Measurements from ENCODE around the gene NEK3. TPM values are rescaled to one million over a fixed set of nuclear protein-coding genes. Genes with fewer than 3 reads are reported as not detected.

The NEK3 gene
- total RNA-seq, 1 experiment from 2014 or later, result 13.3 TPM

DNA sequence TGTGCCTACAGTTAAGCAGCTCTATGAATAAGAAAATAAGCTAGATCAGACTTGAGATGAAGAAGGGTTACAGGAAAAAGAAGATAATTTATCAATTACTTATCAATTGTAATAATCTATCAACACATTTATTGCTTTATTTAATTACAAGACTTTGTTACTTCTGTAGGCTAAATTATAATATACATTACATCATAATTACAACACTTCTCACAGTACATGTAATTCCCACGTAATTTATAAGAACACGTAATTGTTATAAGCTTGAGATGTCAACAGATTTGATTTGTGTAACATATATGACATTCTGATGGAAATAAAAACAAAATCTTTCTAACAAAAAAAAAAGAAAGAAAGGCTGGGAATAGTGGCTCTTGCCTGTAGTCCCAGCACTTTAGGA, 67.3 kb downstream of the NEK3 start:
- H3K23me2 ChIP-seq (ENCODE audit: insufficient read length, low read depth, low read length, poor library complexity, severe bottlenecking), result no peaks in the 10 kb centered on the region
- Mint-ChIP-seq H3K36me3 (ENCODE audit: insufficient read depth in 1 of 3, low read depth in 3 of 3) (peaks cover 0 to 9% (median 0%) of the 10 kb centered on the region in 3 experiments; a peak in 2 of 7 replicates), H3K27me3 (ENCODE audit: low read depth) (peaks cover 2% of the 10 kb centered on the region; the same call in 1 of the 2 replicates), H3K9me3 (peaks cover 6 to 7% of the 10 kb centered on the region in 2 experiments), H3K4me3 (no peak overlapping the region), H3K4me1 (peaks cover 0 to 1% of the 10 kb centered on the region in 2 experiments; a peak in 2 of 4 replicates), H3K27ac (no peak overlapping the region)
- no peak overlapping the region for H2BK5ac ChIP-seq (ENCODE audit: insufficient read length, low read length)
- no peak overlapping the region for H3K27ac ChIP-seq (ENCODE audit: insufficient read length, low read depth, low read length)
- no peak overlapping the region for H2AK5ac ChIP-seq (ENCODE audit: insufficient read length, low read length)
- H3K23ac ChIP-seq (ENCODE audit: insufficient read length, low read depth, low read length), result no peak overlapping the region
- no peak overlapping the region for H3K4ac ChIP-seq (ENCODE audit: low read depth, low read length)
- H3K79me2 ChIP-seq (ENCODE audit: insufficient read depth, low read length), result no peaks in the 10 kb centered on the region
- no peak for DNase-seq
- no peak overlapping the region for H2AFZ ChIP-seq (ENCODE audit: low read length)
- no peak overlapping the region for H3T11ph ChIP-seq (ENCODE audit: low read length)
- no peak overlapping the region for H3K4me2 ChIP-seq (ENCODE audit: insufficient read depth, insufficient read length, low read length)
- no peak overlapping the region for H4K8ac ChIP-seq (replicated peaks; ENCODE audit: insufficient read length, low read depth, low read length)
- H2BK20ac ChIP-seq (ENCODE audit: low read depth, low read length, poor library complexity, severe bottlenecking), result no peak overlapping the region
- TF ChIP-seq, protein P1, sequence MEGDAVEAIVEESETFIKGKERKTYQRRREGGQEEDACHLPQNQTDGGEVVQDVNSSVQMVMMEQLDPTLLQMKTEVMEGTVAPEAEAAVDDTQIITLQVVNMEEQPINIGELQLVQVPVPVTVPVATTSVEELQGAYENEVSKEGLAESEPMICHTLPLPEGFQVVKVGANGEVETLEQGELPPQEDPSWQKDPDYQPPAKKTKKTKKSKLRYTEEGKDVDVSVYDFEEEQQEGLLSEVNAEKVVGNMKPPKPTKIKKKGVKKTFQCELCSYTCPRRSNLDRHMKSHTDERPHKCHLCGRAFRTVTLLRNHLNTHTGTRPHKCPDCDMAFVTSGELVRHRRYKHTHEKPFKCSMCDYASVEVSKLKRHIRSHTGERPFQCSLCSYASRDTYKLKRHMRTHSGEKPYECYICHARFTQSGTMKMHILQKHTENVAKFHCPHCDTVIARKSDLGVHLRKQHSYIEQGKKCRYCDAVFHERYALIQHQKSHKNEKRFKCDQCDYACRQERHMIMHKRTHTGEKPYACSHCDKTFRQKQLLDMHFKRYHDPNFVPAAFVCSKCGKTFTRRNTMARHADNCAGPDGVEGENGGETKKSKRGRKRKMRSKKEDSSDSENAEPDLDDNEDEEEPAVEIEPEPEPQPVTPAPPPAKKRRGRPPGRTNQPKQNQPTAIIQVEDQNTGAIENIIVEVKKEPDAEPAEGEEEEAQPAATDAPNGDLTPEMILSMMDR (conservative IDR thresholded peaks at IDR 0.05), result no peak
- H2BK15ac ChIP-seq (ENCODE audit: low read depth, low read length), result no peak overlapping the region
- H4K91ac ChIP-seq (ENCODE audit: insufficient read length, low read depth, low read length), result no peak overlapping the region
- no peak overlapping the region for H4K5ac ChIP-seq (ENCODE audit: insufficient read length, low read depth, low read length)
- H3K14ac ChIP-seq (ENCODE audit: insufficient read depth, low read length), result no peak overlapping the region
- H4K20me1 ChIP-seq (ENCODE audit: control insufficient read depth, insufficient read depth, insufficient read length), result no peaks in the 10 kb centered on the region
- H3K4me1 ChIP-seq (ENCODE audit: insufficient read depth, low read length), result no peaks in the 10 kb centered on the region
- no peak overlapping the region for H3K18ac ChIP-seq (ENCODE audit: insufficient read length, low read depth, low read length)
- H3K27me3 ChIP-seq (ENCODE audit: insufficient read depth, low read length), result no peaks in the 10 kb centered on the region
- no peak overlapping the region for H2BK120ac ChIP-seq (ENCODE audit: low read depth, low read length, poor library complexity, severe bottlenecking)
- no peak overlapping the region for H3K56ac ChIP-seq (ENCODE audit: insufficient read length, low read depth, low read length)
- WGBS (ENCODE audit: extremely low coverage, insufficient read length, low lambda C conversion rate), result no CpG with 5 or more reads among the region's 2 CpGs
- no peak overlapping the region for H3K9ac ChIP-seq (ENCODE audit: extremely low read depth, insufficient read length, low read length)
- H2BK12ac ChIP-seq (ENCODE audit: insufficient read length, low read depth, low read length), result no peak overlapping the region
- no peaks in the 10 kb centered on the region for H3K9me3 ChIP-seq (ENCODE audit: control insufficient read depth, low read depth, low read length)
- no peaks in the 10 kb centered on the region for H3K79me1 ChIP-seq (ENCODE audit: insufficient read depth, low read depth, low read length, poor library complexity, severe bottlenecking)
